WERI-Rb-1 (cell line): Measurements from ENCODE around the gene IVL.

Source experiments
- DNase-seq: peaks from one replicate; pipeline ENCODE4 v3.0.0-alpha.2; 2020
- H3K27ac ChIP-seq: fragments of 250-450 bp; sonication (Bioruptor Pico); 2 replicates; pipeline ENCODE4 v1.5.1; 2020; ENCODE audit warnings: mild to moderate bottlenecking, moderate library complexity
- H3K27me3 ChIP-seq: fragments of 250-450 bp; sonication (Bioruptor Pico); 2 replicates; pipeline ENCODE4 v1.5.1; 2021; ENCODE audit warnings: mild to moderate bottlenecking, low read depth, moderate library complexity; ENCODE audit not compliant: insufficient read depth, severe bottlenecking
- H3K36me3 ChIP-seq: fragments of 250-450 bp; sonication (Bioruptor Pico); 2 replicates; pipeline ENCODE4 v1.5.1; 2020; ENCODE audit warnings: mild to moderate bottlenecking, moderate library complexity
- H3K4me3 ChIP-seq: 2 replicates; pipeline ENCODE4 v1.5.1; 2011; ENCODE audit warnings: low read depth, mild to moderate bottlenecking, control low read depth, low read length
- H3K9me3 ChIP-seq: fragments of 250-450 bp; sonication (Bioruptor Pico); 2 replicates; pipeline ENCODE4 v1.5.1; 2021; ENCODE audit warnings: mild to moderate bottlenecking, moderate library complexity; ENCODE audit not compliant: severe bottlenecking
- TF ChIP-seq, protein P1 (sequence below): IDR thresholded peaks from 2 replicates; pipeline ENCODE4 v1.5.1; 2011; ENCODE audit warnings: low read depth, mild to moderate bottlenecking, control low read depth, inconsistent platforms, low read length

The IVL gene

DNA sequence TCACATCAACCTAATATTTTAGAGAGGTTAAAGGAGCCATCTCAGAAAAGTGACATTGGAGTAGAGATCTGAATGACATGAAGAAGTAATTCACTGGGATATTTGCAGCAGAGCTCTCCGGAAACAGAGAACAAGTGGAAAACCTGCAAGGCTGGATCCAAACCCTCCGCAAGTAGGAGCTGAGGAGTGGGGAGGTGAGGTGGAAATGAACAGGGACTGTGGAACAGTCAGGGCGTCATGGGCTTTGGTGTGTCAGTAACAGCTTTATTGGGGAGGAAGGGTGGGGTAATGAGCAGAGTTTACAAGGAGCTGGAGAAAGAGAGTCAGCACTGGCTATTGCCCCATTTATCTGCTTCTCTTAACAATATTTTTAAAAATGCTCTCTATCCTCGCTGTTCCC, 9.3 kb upstream of the IVL start:
- Histone ChIP-seq H3K27ac (no peak overlapping the region), H3K36me3 (no peaks in the 10 kb centered on the region), H3K27me3 (peaks cover 2% of the 10 kb centered on the region), H3K9me3 (no peaks in the 10 kb centered on the region), H3K4me3 (no peak overlapping the region)
- TF ChIP-seq, protein P1, sequence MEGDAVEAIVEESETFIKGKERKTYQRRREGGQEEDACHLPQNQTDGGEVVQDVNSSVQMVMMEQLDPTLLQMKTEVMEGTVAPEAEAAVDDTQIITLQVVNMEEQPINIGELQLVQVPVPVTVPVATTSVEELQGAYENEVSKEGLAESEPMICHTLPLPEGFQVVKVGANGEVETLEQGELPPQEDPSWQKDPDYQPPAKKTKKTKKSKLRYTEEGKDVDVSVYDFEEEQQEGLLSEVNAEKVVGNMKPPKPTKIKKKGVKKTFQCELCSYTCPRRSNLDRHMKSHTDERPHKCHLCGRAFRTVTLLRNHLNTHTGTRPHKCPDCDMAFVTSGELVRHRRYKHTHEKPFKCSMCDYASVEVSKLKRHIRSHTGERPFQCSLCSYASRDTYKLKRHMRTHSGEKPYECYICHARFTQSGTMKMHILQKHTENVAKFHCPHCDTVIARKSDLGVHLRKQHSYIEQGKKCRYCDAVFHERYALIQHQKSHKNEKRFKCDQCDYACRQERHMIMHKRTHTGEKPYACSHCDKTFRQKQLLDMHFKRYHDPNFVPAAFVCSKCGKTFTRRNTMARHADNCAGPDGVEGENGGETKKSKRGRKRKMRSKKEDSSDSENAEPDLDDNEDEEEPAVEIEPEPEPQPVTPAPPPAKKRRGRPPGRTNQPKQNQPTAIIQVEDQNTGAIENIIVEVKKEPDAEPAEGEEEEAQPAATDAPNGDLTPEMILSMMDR, result no peak
- no peak for DNase-seq

DNA sequence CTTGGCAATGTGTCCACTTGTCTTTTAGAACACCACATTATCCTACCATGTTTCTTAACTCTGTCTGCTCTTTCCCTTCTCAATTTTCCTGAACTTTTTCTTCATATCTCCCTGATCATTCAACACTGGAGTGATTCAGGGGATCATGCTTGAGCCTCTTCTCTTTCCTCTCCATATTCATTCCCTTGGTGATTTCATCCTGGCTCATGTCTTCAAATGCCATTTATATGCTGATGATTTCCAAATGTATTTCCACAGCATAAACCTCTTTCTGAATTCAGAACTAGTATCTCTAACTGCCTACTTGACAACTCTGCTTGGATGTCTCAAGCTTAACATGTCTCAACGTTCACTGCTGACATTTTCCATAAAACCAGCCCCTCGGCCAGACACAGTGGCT, 8.5 kb upstream of the IVL start:
- TF ChIP-seq, protein P1, result no peak
- Histone ChIP-seq H3K9me3 (no peaks in the 10 kb centered on the region), H3K4me3 (no peak overlapping the region), H3K27me3 (peaks cover 2% of the 10 kb centered on the region), H3K27ac (no peak overlapping the region), H3K36me3 (no peaks in the 10 kb centered on the region)
- no peak for DNase-seq

DNA sequence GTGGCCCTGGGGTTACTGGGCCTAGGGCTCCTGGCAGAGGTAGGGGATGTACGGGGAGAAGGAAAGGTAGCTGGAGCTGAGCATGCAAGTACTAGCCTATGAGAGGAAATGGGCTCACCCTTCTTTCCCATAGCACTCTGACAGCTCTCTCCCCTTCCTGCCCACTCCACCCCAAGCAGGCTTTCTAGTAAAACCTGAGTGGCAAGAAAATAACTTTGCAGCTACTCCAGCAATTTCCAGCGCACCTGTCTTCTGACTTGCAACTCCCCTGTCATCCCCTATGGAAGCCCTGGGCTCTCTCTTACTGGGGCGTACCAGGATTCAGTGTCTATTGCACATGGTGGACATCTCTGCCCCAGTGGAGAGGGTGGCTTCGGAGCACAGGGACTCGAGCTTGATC, 6.7 kb upstream of the IVL start:
- TF ChIP-seq, protein P1, result no peak
- no peak for DNase-seq
- Histone ChIP-seq H3K36me3 (no peaks in the 10 kb centered on the region), H3K27ac (no peak overlapping the region), H3K27me3 (peaks cover 2% of the 10 kb centered on the region), H3K4me3 (no peak overlapping the region), H3K9me3 (no peaks in the 10 kb centered on the region)

DNA sequence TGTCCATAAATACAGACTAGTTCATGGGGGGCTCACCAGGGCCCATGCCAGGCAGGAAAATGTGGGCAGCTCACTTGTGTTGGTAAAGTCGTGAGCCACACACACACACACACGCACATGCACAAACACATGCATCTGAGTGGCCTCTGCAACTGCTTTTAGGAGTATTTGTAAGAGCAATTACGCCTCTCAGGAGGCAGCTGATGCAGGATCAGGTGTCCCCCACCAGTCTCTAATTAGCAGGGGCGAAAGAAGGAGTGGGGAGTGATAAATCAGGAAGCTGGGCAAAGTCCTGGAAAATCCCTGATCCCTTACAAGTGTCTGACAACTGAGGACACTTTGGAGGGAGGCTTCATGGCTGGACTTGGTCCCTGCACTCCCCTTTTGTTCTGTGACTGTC, 5.7 kb upstream of the IVL start:
- peaks cover 2% of the 10 kb centered on the region for H3K27me3 ChIP-seq
- no peak overlapping the region for H3K4me3 ChIP-seq
- peak; percentile 52 for DNase-seq
- H3K36me3 ChIP-seq, result no peaks in the 10 kb centered on the region
- H3K9me3 ChIP-seq, result no peaks in the 10 kb centered on the region
- TF ChIP-seq, protein P1, result no peak
- H3K27ac ChIP-seq, result no peak overlapping the region

DNA sequence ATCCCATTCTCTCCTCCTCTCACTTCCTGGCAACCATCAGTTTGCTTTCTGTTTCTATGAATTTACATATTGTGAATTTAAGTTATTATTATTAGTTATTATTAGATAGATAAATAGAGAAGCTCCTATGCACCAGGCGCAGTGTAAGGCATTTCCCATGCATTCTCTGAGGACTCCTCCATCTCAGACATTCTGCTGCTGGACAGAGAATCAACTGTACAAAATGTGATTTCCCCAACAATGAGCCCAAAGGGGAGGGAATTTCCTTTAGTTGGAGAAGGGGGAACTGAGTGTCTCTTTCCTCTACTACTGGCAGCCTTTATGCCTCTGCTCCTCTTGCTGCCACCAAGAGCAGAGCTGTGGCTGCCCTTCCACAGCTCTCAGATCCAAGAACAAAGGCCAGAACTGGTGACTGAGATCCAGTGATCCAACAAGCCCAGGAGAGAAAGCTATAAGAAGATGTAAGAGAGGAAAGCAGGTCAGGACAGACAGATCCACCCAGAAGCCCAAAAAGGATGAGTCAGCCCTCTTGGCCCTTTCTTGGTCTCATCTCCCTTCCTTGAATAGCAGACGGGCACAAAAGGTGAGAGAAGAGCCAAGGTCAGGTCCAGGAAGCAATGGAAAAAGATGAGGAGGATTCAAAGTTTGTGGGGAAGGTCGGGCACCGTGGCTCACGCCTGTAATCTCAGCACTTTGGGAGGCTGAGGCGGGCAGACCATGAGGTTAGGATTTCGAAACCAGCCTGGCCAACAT, 3.5 kb upstream of the IVL start:
- H3K27me3 ChIP-seq, result peaks cover 5% of the 10 kb centered on the region
- no peaks in the 10 kb centered on the region for H3K9me3 ChIP-seq
- no peak for DNase-seq
- no peak overlapping the region for H3K4me3 ChIP-seq
- TF ChIP-seq, protein P1, result no peak
- no peaks in the 10 kb centered on the region for H3K36me3 ChIP-seq
- no peak overlapping the region for H3K27ac ChIP-seq

DNA sequence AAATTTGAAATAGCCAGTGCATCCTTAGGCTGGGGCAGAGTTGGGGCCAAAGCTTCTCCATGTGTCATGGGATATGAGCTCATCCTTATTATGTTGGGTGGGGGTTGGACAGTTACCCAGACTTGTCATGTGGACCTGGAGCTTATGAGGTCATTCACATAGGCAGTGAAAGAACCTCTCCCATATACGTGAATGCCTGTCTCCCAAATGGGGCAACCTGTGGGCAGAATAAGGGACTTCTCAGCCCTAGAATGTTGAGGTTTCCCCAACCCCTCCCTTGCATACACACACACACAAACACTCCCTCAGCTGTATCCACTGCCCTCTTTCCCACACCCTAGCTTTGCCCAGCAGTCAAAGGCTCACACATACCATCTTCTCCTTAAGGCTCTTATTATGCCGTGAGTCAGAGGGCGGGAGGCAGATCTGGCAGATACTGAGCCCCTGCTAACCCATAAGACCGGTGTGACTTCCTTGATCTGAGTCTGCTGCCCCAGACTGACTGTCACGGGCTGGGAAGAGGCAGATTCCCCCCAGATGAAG, 2.3 kb upstream of the IVL start:
- Histone ChIP-seq H3K36me3 (no peaks in the 10 kb centered on the region), H3K27me3 (peaks cover 11% of the 10 kb centered on the region), H3K4me3 (no peak overlapping the region), H3K27ac (no peak overlapping the region), H3K9me3 (peaks cover 3% of the 10 kb centered on the region)
- TF ChIP-seq, protein P1, result no peak
- peak; percentile 82 for DNase-seq
